ENCODE measurements around the gene ACTN3.

The ACTN3 gene

DNA sequence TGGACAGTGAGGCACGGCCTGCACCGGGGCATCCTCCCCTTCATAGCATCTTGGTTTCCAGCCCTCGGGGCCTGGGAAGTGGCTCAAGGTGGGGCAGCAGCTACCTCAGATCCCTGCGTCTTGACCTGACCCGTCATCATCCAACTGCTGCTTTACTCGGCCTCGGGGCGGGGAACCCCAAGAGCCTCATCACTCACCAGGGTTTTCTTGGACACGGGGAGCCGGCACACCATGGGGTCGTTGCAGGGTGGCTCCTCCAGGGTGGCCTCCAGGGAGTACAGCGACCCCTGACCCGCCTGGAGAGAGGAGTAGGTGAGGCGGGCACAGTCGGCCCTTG, 21.1 kb downstream of the ACTN3 start:
- Histone ChIP-seq H3K4me3 (replicated peaks; ENCODE audit: insufficient read depth, low read length) (no peak overlapping the region), H3K27me3 (ENCODE audit: insufficient read depth, poor library complexity, severe bottlenecking) (peaks cover 15% of the 10 kb centered on the region), H3K27ac (replicated peaks) (no peak overlapping the region)
- no peak for DNase-seq (ENCODE audit: low read depth in 1 of 2, low spot score in 1 of 2)
- TF ChIP-seq GABPA (IDR thresholded peaks at IDR 0.05; ENCODE audit: low read depth) (no peak), SPI1 (IDR thresholded peaks at IDR 0.05; ENCODE audit: borderline replicate concordance, low read depth) (no peak), POLR2AphosphoS5 (IDR thresholded peaks at IDR 0.05; ENCODE audit: low read depth) (no peak)
- TF ChIP-seq, protein P1, sequence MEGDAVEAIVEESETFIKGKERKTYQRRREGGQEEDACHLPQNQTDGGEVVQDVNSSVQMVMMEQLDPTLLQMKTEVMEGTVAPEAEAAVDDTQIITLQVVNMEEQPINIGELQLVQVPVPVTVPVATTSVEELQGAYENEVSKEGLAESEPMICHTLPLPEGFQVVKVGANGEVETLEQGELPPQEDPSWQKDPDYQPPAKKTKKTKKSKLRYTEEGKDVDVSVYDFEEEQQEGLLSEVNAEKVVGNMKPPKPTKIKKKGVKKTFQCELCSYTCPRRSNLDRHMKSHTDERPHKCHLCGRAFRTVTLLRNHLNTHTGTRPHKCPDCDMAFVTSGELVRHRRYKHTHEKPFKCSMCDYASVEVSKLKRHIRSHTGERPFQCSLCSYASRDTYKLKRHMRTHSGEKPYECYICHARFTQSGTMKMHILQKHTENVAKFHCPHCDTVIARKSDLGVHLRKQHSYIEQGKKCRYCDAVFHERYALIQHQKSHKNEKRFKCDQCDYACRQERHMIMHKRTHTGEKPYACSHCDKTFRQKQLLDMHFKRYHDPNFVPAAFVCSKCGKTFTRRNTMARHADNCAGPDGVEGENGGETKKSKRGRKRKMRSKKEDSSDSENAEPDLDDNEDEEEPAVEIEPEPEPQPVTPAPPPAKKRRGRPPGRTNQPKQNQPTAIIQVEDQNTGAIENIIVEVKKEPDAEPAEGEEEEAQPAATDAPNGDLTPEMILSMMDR (IDR thresholded peaks at IDR 0.05; ENCODE audit: insufficient read depth, low read length): no peak
- TF ChIP-seq, protein P2, sequence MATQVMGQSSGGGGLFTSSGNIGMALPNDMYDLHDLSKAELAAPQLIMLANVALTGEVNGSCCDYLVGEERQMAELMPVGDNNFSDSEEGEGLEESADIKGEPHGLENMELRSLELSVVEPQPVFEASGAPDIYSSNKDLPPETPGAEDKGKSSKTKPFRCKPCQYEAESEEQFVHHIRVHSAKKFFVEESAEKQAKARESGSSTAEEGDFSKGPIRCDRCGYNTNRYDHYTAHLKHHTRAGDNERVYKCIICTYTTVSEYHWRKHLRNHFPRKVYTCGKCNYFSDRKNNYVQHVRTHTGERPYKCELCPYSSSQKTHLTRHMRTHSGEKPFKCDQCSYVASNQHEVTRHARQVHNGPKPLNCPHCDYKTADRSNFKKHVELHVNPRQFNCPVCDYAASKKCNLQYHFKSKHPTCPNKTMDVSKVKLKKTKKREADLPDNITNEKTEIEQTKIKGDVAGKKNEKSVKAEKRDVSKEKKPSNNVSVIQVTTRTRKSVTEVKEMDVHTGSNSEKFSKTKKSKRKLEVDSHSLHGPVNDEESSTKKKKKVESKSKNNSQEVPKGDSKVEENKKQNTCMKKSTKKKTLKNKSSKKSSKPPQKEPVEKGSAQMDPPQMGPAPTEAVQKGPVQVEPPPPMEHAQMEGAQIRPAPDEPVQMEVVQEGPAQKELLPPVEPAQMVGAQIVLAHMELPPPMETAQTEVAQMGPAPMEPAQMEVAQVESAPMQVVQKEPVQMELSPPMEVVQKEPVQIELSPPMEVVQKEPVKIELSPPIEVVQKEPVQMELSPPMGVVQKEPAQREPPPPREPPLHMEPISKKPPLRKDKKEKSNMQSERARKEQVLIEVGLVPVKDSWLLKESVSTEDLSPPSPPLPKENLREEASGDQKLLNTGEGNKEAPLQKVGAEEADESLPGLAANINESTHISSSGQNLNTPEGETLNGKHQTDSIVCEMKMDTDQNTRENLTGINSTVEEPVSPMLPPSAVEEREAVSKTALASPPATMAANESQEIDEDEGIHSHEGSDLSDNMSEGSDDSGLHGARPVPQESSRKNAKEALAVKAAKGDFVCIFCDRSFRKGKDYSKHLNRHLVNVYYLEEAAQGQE (IDR thresholded peaks at IDR 0.05; ENCODE audit: insufficient replicate concordance, low read depth): no peak

DNA sequence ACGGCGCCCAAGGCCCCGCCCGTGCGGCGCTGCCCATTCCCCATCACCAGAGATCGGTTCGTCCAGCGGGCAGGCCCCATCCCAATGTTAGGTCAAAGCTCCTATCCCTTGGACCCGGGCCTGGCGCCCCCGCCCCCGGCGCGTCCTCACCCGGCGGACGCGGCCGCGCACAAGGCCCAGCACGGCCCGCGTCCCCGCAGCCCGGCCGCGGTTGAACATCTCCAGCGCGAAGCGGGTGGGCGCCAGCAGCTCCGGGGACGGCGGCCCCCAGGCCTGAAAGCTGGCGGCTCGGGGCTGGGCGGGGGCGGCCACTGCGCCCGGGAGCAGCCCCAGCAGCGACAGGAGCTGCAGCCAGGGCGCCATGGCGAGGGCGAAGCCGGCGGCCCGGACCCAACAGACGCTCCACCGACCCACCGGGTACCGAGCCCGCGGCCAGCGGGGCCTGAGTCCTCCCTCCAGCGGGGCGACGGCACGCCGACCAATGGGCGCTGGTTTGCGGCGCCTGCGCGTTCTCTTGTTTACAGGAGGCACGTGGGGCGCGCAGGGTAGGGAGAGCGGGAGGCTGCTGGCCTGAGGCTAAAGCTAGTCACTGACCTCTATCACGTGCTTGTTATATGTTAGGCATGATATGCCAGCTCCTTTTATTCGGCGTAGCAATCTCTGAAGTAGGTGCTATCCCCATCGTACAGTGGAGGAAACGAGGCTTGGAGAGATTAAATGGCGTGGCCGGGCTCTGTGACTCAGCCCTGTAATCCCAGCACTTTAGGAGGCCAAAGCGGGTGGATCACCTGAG, 21.6 kb downstream of the ACTN3 start, which contains the start of gene CTSF:
TSS of gene CTSF (minus strand) at position 483 of the 793 bp plus-strand sequence. CDS start at position 363, 120 bp downstream.
- no peak within 1 kb of the TSS for H3K4me3 ChIP-seq (replicated peaks; ENCODE audit: insufficient read depth, low read length)
- H3K27me3 ChIP-seq (ENCODE audit: insufficient read depth, poor library complexity, severe bottlenecking): peaks cover 15% of the 10 kb centered on the region
- no peak within 1 kb of the TSS for H3K27ac ChIP-seq (replicated peaks)
- DNase-seq (ENCODE audit: low read depth in 1 of 2, low spot score in 1 of 2): peak; percentile 12 to 52
- TF ChIP-seq GABPA (IDR thresholded peaks at IDR 0.05; ENCODE audit: low read depth) (no peak), POLR2AphosphoS5 (IDR thresholded peaks at IDR 0.05; ENCODE audit: low read depth) (no peak), SPI1 (IDR thresholded peaks at IDR 0.05; ENCODE audit: borderline replicate concordance, low read depth) (no peak)
- TF ChIP-seq, protein P1 (IDR thresholded peaks at IDR 0.05; ENCODE audit: insufficient read depth, low read length): no peak
- TF ChIP-seq, protein P2 (IDR thresholded peaks at IDR 0.05; ENCODE audit: insufficient replicate concordance, low read depth): no peak

DNA sequence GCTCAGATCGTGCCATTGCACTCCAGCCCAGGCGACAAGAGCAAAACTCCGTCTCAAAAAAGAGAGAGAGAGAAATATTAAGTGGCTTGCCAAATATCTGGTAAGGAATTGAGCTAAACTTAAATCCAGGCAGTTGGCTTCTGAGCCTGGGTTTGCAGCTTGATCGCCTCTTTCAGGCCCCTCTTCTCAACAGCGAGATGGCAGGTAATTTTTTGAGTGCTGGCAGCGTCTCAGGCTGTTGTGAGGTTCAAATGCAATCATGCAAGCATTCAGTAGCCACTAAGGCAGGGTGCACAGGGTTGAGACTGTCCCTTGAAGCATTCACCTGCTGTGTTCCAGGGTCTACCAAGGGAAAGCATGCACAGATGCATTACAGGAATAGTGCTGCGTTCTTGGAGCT, 22.4 kb downstream of the ACTN3 start:
- Histone ChIP-seq H3K4me3 (replicated peaks; ENCODE audit: insufficient read depth, low read length) (no peak overlapping the region), H3K27ac (replicated peaks) (no peak overlapping the region), H3K27me3 (ENCODE audit: insufficient read depth, poor library complexity, severe bottlenecking) (peaks cover 15% of the 10 kb centered on the region)
- DNase-seq (ENCODE audit: low read depth in 1 of 2, low spot score in 1 of 2): no peak
- TF ChIP-seq GABPA (IDR thresholded peaks at IDR 0.05; ENCODE audit: low read depth): no peak
- TF ChIP-seq, protein P1 (IDR thresholded peaks at IDR 0.05; ENCODE audit: insufficient read depth, low read length): no peak
- no peak for TF ChIP-seq POLR2AphosphoS5 (IDR thresholded peaks at IDR 0.05; ENCODE audit: low read depth)
- TF ChIP-seq SPI1 (IDR thresholded peaks at IDR 0.05; ENCODE audit: borderline replicate concordance, low read depth): no peak
- TF ChIP-seq, protein P2 (IDR thresholded peaks at IDR 0.05; ENCODE audit: insufficient replicate concordance, low read depth): no peak
